ENCODE results near the gene VSTM4.

The VSTM4 gene

GRCh38 chr10:48974510-48975156 lies 140.7 kb downstream of the VSTM4 start:
- in situ Hi-C loops (cut with HindIII; ENCODE audit: low sequenced_read_pairs): no loop called here

- in situ Hi-C loops (cut with HindIII; ENCODE audit: low sequenced_read_pairs): no loop called here
Measured at GRCh38 chr10:48973065-48973464, 142.3 kb downstream of the VSTM4 start.

- in situ Hi-C loops (cut with HindIII; ENCODE audit: low sequenced_read_pairs): no loop called here
Measured at GRCh38 chr10:48970654-48971053, 144.7 kb downstream of the VSTM4 start.

- in situ Hi-C loops (cut with HindIII; ENCODE audit: low sequenced_read_pairs): no loop called here
Measured at GRCh38 chr10:48970046-48970445, 145.3 kb downstream of the VSTM4 start.

- in situ Hi-C loops (cut with HindIII; ENCODE audit: low sequenced_read_pairs): no loop called here
Measured at GRCh38 chr10:48968036-48968435, 147.3 kb downstream of the VSTM4 start.

GRCh38 chr10:48965460-48965859 lies 149.9 kb downstream of the VSTM4 start:
- in situ Hi-C loops (cut with HindIII; ENCODE audit: low sequenced_read_pairs): no loop called here
